ENCODE results near the gene ZNF446.

- no peak for TF ChIP-seq POLR2A (IDR thresholded peaks at IDR 0.05)
- TF ChIP-seq CTCF (IDR thresholded peaks at IDR 0.05), result no peak
These were observed 46.4 kb upstream of the ZNF446 start for GRCh38 chr19:58429745-58430144.

Data from right lobe of liver (tissue), 4 donors.